GM23338 (cell line): ENCODE measurements around the gene COL26A1.

Experiments
- CREB1 ChIP-seq: fragments of 250-450 bp; sonication (Bioruptor Pico); IDR thresholded peaks from 2 replicates; pipeline ENCODE4 v1.5.0; 2020; ENCODE audit warnings: low read depth, mild to moderate bottlenecking, moderate library complexity
- EZH2 ChIP-seq: fragments of 200-600 bp; sonication (generic); IDR thresholded peaks from one replicate; pipeline ENCODE4 v1.8.0; 2017; ENCODE audit warnings: antibody characterized with exemption, mild to moderate bottlenecking, low read depth; ENCODE audit not compliant: unreplicated experiment
- EZH2phosphoT487 ChIP-seq: fragments of 200-600 bp; sonication (generic); IDR thresholded peaks from one replicate; pipeline ENCODE4 v1.8.1; 2018; ENCODE audit warnings: antibody characterized with exemption; ENCODE audit not compliant: unreplicated experiment
- JUNB ChIP-seq: IDR thresholded peaks from one replicate; pipeline ENCODE4 v1.6.1; 2016; ENCODE audit warnings: antibody characterized with exemption; ENCODE audit not compliant: unreplicated experiment
- POLR2AphosphoS5 ChIP-seq: IDR thresholded peaks from 2 replicates; pipeline ENCODE4 v1.6.1; 2016; ENCODE audit warnings: antibody characterized with exemption, low read depth
- TF ChIP-seq, protein P1 (sequence below), 2 experiments: fragments of 200-600 bp in 1 of 2; sonication (generic) in 1 of 2; conservative IDR thresholded peaks; 2 replicates each; pipeline versions ENCODE4 v1.5.1 to v1.6.1; 2016 to 2017; ENCODE audit warnings: antibody characterized with exemption in 2 of 2, low read depth in 2 of 2, mild to moderate bottlenecking in 2 of 2, moderate library complexity in 1 of 2
- TF ChIP-seq, protein P2 (sequence below): IDR thresholded peaks from one replicate; pipeline ENCODE4 v1.6.1; 2018; ENCODE audit warnings: antibody characterized with exemption; ENCODE audit not compliant: unreplicated experiment

DNA sequence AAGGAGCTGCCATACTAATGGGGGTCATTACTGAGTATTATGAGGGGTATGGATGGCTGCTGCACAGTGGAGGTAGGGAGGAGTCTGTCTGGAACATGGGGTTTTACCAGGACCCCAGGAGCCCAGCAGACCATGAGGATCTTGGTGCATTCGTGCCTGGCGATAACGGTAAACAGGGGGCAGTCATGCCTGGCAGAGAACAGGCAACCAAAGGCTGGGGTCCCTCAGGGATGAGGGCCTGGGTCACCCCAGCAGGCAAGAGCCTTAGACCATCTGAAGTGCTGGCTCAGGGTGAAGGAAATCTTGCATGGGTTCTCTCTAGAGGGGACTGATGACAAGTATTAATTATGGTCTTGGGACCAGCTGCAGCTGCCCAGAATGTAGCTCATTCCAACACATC, 220.3 kb downstream of the COL26A1 start:
- TF ChIP-seq, protein P1, sequence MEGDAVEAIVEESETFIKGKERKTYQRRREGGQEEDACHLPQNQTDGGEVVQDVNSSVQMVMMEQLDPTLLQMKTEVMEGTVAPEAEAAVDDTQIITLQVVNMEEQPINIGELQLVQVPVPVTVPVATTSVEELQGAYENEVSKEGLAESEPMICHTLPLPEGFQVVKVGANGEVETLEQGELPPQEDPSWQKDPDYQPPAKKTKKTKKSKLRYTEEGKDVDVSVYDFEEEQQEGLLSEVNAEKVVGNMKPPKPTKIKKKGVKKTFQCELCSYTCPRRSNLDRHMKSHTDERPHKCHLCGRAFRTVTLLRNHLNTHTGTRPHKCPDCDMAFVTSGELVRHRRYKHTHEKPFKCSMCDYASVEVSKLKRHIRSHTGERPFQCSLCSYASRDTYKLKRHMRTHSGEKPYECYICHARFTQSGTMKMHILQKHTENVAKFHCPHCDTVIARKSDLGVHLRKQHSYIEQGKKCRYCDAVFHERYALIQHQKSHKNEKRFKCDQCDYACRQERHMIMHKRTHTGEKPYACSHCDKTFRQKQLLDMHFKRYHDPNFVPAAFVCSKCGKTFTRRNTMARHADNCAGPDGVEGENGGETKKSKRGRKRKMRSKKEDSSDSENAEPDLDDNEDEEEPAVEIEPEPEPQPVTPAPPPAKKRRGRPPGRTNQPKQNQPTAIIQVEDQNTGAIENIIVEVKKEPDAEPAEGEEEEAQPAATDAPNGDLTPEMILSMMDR (conservative IDR thresholded peaks at IDR 0.05; ENCODE audit: low read depth in 2 of 2), result no peak
- no peak for TF ChIP-seq EZH2
- no peak for TF ChIP-seq POLR2AphosphoS5
- no peak for TF ChIP-seq EZH2phosphoT487
- TF ChIP-seq, protein P2, sequence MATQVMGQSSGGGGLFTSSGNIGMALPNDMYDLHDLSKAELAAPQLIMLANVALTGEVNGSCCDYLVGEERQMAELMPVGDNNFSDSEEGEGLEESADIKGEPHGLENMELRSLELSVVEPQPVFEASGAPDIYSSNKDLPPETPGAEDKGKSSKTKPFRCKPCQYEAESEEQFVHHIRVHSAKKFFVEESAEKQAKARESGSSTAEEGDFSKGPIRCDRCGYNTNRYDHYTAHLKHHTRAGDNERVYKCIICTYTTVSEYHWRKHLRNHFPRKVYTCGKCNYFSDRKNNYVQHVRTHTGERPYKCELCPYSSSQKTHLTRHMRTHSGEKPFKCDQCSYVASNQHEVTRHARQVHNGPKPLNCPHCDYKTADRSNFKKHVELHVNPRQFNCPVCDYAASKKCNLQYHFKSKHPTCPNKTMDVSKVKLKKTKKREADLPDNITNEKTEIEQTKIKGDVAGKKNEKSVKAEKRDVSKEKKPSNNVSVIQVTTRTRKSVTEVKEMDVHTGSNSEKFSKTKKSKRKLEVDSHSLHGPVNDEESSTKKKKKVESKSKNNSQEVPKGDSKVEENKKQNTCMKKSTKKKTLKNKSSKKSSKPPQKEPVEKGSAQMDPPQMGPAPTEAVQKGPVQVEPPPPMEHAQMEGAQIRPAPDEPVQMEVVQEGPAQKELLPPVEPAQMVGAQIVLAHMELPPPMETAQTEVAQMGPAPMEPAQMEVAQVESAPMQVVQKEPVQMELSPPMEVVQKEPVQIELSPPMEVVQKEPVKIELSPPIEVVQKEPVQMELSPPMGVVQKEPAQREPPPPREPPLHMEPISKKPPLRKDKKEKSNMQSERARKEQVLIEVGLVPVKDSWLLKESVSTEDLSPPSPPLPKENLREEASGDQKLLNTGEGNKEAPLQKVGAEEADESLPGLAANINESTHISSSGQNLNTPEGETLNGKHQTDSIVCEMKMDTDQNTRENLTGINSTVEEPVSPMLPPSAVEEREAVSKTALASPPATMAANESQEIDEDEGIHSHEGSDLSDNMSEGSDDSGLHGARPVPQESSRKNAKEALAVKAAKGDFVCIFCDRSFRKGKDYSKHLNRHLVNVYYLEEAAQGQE, result no peak
- no peak for TF ChIP-seq CREB1 (CRISPR knock-in tag)
- TF ChIP-seq JUNB, result no peak
